Measurements from ENCODE around the gene TAF3. TPM values are rescaled to one million over a fixed set of nuclear protein-coding genes. Genes with fewer than 3 reads are reported as not detected.

TAF3 gene
- polyA plus RNA-seq, 1 of the 3 experiments (the other 2 are of a cell fraction), result 2.4 TPM

DNA sequence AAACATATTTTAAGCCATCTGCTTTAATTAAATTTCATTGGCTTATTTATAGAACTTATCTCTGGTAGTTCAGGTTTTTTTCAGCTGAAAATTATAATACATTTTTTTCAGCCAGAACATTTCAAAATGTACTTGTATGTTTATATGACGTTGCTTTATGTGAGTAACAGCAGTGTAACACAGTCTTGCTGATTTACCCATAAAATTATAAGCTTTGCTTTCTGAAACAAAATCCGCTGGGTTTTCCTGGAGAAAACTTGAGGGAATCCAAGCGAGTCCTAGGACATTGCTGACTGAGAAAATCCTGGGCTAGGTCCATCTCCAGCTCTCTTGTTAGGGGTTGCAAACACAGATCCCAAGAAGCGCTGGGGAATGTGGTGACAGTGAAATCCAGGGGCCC lies 124.0 kb downstream of the TAF3 start:
- H2AFZ ChIP-seq (ENCODE audit: low read depth), result no peak overlapping the region
- no peak for DNase-seq
- no peaks in the 10 kb centered on the region for H3K9me2 ChIP-seq
- H3K27me3 ChIP-seq (ENCODE audit: insufficient read depth), result no peaks in the 10 kb centered on the region
- H3K4me3 ChIP-seq (ENCODE audit: low read depth in 2 of 2, low read length in 1 of 2), result no peak overlapping the region
- H3K4me1 ChIP-seq (ENCODE audit: control insufficient read depth in 1 of 2, insufficient read depth in 2 of 2, low read depth in 1 of 2, low read length in 1 of 2), result peaks cover 5 to 37% of the 10 kb centered on the region in 2 experiments; a peak in 3 of 4 replicates
- POLR2A ChIA-PET, result no interaction called here
- CTCF ChIA-PET, result interaction anchor here (1.4 kb wide), 1 partner anchor 64 kb away, joined by 3 read pairs; no protein-coding TSS in a partner anchor
- H3K36me3 ChIP-seq (replicated peaks in 1 of 2; ENCODE audit: control insufficient read depth in 1 of 2, insufficient read depth in 2 of 2, low read length in 1 of 2), result peaks cover 0 to 4% of the 10 kb centered on the region in 2 experiments
- H3K79me2 ChIP-seq (ENCODE audit: insufficient read depth), result peaks cover 14% of the 10 kb centered on the region
- H4K20me1 ChIP-seq (ENCODE audit: insufficient read depth), result no peaks in the 10 kb centered on the region
- no peak overlapping the region for H3K27ac ChIP-seq (ENCODE audit: low read depth in 2 of 2, low read length in 1 of 2)
- peaks cover 9% of the 10 kb centered on the region; the same call in 1 of the 2 replicates for H3K9me3 ChIP-seq
- peaks cover 13% of the 10 kb centered on the region for H3F3A ChIP-seq (replicated peaks; ENCODE audit: insufficient read depth)
- WGBS (ENCODE audit: low lambda C conversion rate), result 95% methylated on average over 4 of the region's 4 CpGs
- TF ChIP-seq SIN3A (IDR thresholded peaks at IDR 0.05; ENCODE audit: borderline replicate concordance, low read depth, low read length), result no peak
- TF ChIP-seq FOSL2 (IDR thresholded peaks at IDR 0.05; ENCODE audit: borderline replicate concordance, low read depth), result no peak
- TF ChIP-seq EP300 (IDR thresholded peaks at IDR 0.05; ENCODE audit: borderline replicate concordance in 1 of 2, low read depth in 1 of 2, low read length in 1 of 2), result no peak
- no peak for TF ChIP-seq NRF1 (IDR thresholded peaks at IDR 0.05; ENCODE audit: low read depth, low read length)
- TF ChIP-seq TCF12 (IDR thresholded peaks at IDR 0.05), result no peak
- TF ChIP-seq IRF3 (IDR thresholded peaks at IDR 0.05; ENCODE audit: low read depth, low read length), result no peak
- no peak for TF ChIP-seq JUND (IDR thresholded peaks at IDR 0.05)
- no peak for TF ChIP-seq ZBTB33 (IDR thresholded peaks at IDR 0.05; ENCODE audit: borderline replicate concordance, low read depth)
- TF ChIP-seq GATA2 (CRISPR knock-in tag; IDR thresholded peaks at IDR 0.05), result no peak
- TF ChIP-seq, protein P1, sequence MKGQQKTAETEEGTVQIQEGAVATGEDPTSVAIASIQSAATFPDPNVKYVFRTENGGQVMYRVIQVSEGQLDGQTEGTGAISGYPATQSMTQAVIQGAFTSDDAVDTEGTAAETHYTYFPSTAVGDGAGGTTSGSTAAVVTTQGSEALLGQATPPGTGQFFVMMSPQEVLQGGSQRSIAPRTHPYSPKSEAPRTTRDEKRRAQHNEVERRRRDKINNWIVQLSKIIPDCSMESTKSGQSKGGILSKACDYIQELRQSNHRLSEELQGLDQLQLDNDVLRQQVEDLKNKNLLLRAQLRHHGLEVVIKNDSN (IDR thresholded peaks at IDR 0.05; ENCODE audit: borderline replicate concordance, low read depth), result no peak
- no peak for TF ChIP-seq POLR2AphosphoS5 (IDR thresholded peaks at IDR 0.05; ENCODE audit: low read depth, low read length)
- no peak for TF ChIP-seq USF2 (IDR thresholded peaks at IDR 0.05; ENCODE audit: borderline replicate concordance, low read depth, low read length)
- no peak for TF ChIP-seq YY1 (IDR thresholded peaks at IDR 0.05; ENCODE audit: low read depth)
- TF ChIP-seq, protein P2, sequence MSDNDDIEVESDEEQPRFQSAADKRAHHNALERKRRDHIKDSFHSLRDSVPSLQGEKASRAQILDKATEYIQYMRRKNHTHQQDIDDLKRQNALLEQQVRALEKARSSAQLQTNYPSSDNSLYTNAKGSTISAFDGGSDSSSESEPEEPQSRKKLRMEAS (IDR thresholded peaks at IDR 0.05; ENCODE audit: low read depth), result no peak
- H3K9ac ChIP-seq, result no peak overlapping the region
- no peak overlapping the region for H3K4me2 ChIP-seq
